Measurements from ENCODE around the gene ATP13A2. TPM values are rescaled to one million over a fixed set of nuclear protein-coding genes. Genes with fewer than 3 reads are reported as not detected.

The ATP13A2 gene
- total RNA-seq, 1 donor from 2014 or later: 18.8 TPM

GRCh38 chr1:16981269-16981849 lies 30.4 kb downstream of the ATP13A2 start:
- Histone ChIP-seq H3F3A (ENCODE audit: low read depth) (peaks cover 19% of the 10 kb centered on the region), H3K36me3 (no peaks in the 10 kb centered on the region), H4K20me1 (ENCODE audit: low read depth) (peaks cover 36% of the 10 kb centered on the region), H3K9me3 (ENCODE audit: low read depth) (no peaks in the 10 kb centered on the region), H3K4me2 (no peak overlapping the region), H3K9ac (no peak overlapping the region), H3K4me3 (no peak overlapping the region), H3K4me1 (peaks cover 32% of the 10 kb centered on the region), H3K79me2 (ENCODE audit: low read depth) (peaks cover 41% of the 10 kb centered on the region), H3K27ac (no peak overlapping the region), H3K27me3 (no peaks in the 10 kb centered on the region), H2AFZ (replicated peaks) (peak overlapping the region; percentile 44)
- no peak for DNase-seq (ENCODE audit: low spot score)
- Mint-ChIP-seq H3K4me3 (peak overlapping the region; percentile 90), H3K9me3 (no peaks in the 10 kb centered on the region), H3K4me1 (peaks cover 44% of the 10 kb centered on the region), H3K27ac (peak overlapping the region; percentile 69), H3K36me3 (peaks cover 8% of the 10 kb centered on the region), H3K27me3 (ENCODE audit: insufficient read depth, low read depth) (peaks cover 6% of the 10 kb centered on the region)
- TF ChIP-seq CTCF (IDR thresholded peaks at IDR 0.05) (no peak), EZH2 (IDR thresholded peaks at IDR 0.05) (no peak), EZH2phosphoT487 (IDR thresholded peaks at IDR 0.05) (no peak)

GRCh38 chr1:16980473-16981268 lies 31.1 kb downstream of the ATP13A2 start, which contains the start of gene MFAP2:
TSS of gene MFAP2 (minus strand) at chr1:16980620. CDS start at chr1:16978273, 2,347 bp downstream.
- Histone ChIP-seq H3F3A (ENCODE audit: low read depth) (peaks cover 19% of the 10 kb centered on the region), H4K20me1 (ENCODE audit: low read depth) (peaks cover 41% of the 10 kb centered on the region), H3K36me3 (no peaks in the 10 kb centered on the region), H3K4me1 (peaks cover 32% of the 10 kb centered on the region), H3K79me2 (ENCODE audit: low read depth) (peaks cover 46% of the 10 kb centered on the region), H3K27me3 (no peaks in the 10 kb centered on the region), H3K4me2 (peak within 1 kb of the TSS; percentile 98), H3K4me3 (peak within 1 kb of the TSS; percentile 94), H3K27ac (no peak within 1 kb of the TSS), H2AFZ (replicated peaks) (peak within 1 kb of the TSS; percentile 44), H3K9ac (peak within 1 kb of the TSS; percentile 75), H3K9me3 (ENCODE audit: low read depth) (no peaks in the 10 kb centered on the region)
- peak; percentile 72 for DNase-seq (ENCODE audit: low spot score)
- Mint-ChIP-seq H3K27me3 (ENCODE audit: insufficient read depth, low read depth) (peaks cover 6% of the 10 kb centered on the region), H3K4me3 (peak within 1 kb of the TSS; percentile 90), H3K36me3 (peaks cover 7% of the 10 kb centered on the region), H3K9me3 (no peaks in the 10 kb centered on the region), H3K4me1 (peaks cover 47% of the 10 kb centered on the region), H3K27ac (peak within 1 kb of the TSS; percentile 69)
- TF ChIP-seq CTCF (IDR thresholded peaks at IDR 0.05): no peak
- TF ChIP-seq EZH2 (IDR thresholded peaks at IDR 0.05): no peak
- no peak for TF ChIP-seq EZH2phosphoT487 (IDR thresholded peaks at IDR 0.05)

GRCh38 chr1:16979475-16980327 lies 32.0 kb downstream of the ATP13A2 start:
- TF ChIP-seq EZH2phosphoT487 (IDR thresholded peaks at IDR 0.05) (no peak), CTCF (IDR thresholded peaks at IDR 0.05) (no peak), EZH2 (IDR thresholded peaks at IDR 0.05) (no peak)
- H3F3A ChIP-seq (ENCODE audit: low read depth): peaks cover 19% of the 10 kb centered on the region
- H3K4me2 ChIP-seq: peak overlapping the region; percentile 98
- H3K9ac ChIP-seq: peak overlapping the region; percentile 75
- Mint-ChIP-seq H3K27ac (no peak overlapping the region), H3K27me3 (ENCODE audit: insufficient read depth, low read depth) (peaks cover 6% of the 10 kb centered on the region), H3K9me3 (no peaks in the 10 kb centered on the region), H3K4me1 (peaks cover 53% of the 10 kb centered on the region), H3K4me3 (peak overlapping the region; percentile 89), H3K36me3 (peaks cover 6% of the 10 kb centered on the region)
- no peak overlapping the region for H3K27ac ChIP-seq
- H3K4me3 ChIP-seq: peak overlapping the region; percentile 94
- peaks cover 46% of the 10 kb centered on the region for H3K79me2 ChIP-seq (ENCODE audit: low read depth)
- no peak overlapping the region for H2AFZ ChIP-seq (replicated peaks)
- H3K27me3 ChIP-seq: no peaks in the 10 kb centered on the region
- no peaks in the 10 kb centered on the region for H3K9me3 ChIP-seq (ENCODE audit: low read depth)
- H3K36me3 ChIP-seq: no peaks in the 10 kb centered on the region
- H4K20me1 ChIP-seq (ENCODE audit: low read depth): peaks cover 47% of the 10 kb centered on the region
- H3K4me1 ChIP-seq: peaks cover 32% of the 10 kb centered on the region
- peak; percentile 61 for DNase-seq (ENCODE audit: low spot score)

All from neural progenitor cell (in vitro differentiated cells).